DOHH2 (cell line): ENCODE measurements around the gene SLC25A30.
A peak's percentile ranks its signal among the peaks of the same experiment; 100 is the strongest.

Experiments used
- H3F3A ChIP-seq: fragments of 200-600 bp; sonication (generic), shearing (Covaris generic); 2 replicates; pipeline ENCODE4 v1.6.0; 2016; ENCODE audit warnings: antibody characterized with exemption, mild to moderate bottlenecking; ENCODE audit not compliant: control insufficient read depth, insufficient read depth
- H3K27ac ChIP-seq: fragments of 200-600 bp; sonication (generic); 2 replicates; pipeline ENCODE4 v1.5.1; 2014; ENCODE audit warnings: low read depth, mild to moderate bottlenecking, low read length, moderate library complexity
- H3K27me3 ChIP-seq: fragments of 200-600 bp; sonication (generic); 2 replicates; pipeline ENCODE4 v1.6.1; 2014; ENCODE audit warnings: mild to moderate bottlenecking, low read length, mixed read lengths; ENCODE audit not compliant: control insufficient read depth
- H3K36me3 ChIP-seq: fragments of 200-600 bp; sonication (generic); 2 replicates; pipeline ENCODE4 v1.6.1; 2014; ENCODE audit warnings: mild to moderate bottlenecking, low read length, moderate library complexity, mixed read lengths; ENCODE audit not compliant: control insufficient read depth
- H3K4me1 ChIP-seq: fragments of 200-600 bp; sonication (generic); 2 replicates; pipeline ENCODE4 v1.6.1; 2014; ENCODE audit warnings: mild to moderate bottlenecking, low read length, mixed read lengths; ENCODE audit not compliant: control insufficient read depth
- H3K4me2 ChIP-seq: fragments of 200-600 bp; sonication (generic); 2 replicates; pipeline ENCODE4 v1.6.0; 2014; ENCODE audit warnings: mild to moderate bottlenecking, low read length, moderate library complexity
- H3K4me3 ChIP-seq: fragments of 200-600 bp; sonication (generic); 2 replicates; pipeline ENCODE4 v1.5.1; 2014; ENCODE audit warnings: mild to moderate bottlenecking, low read length, mixed read lengths
- H3K79me2 ChIP-seq: fragments of 200-600 bp; sonication (generic); 2 replicates; pipeline ENCODE4 v1.6.1; 2014; ENCODE audit warnings: mild to moderate bottlenecking, low read length, mixed read lengths; ENCODE audit not compliant: control insufficient read depth
- H3K9me2 ChIP-seq: fragments of 200-600 bp; sonication (generic); replicated peaks from 2 replicates; pipeline ENCODE4 v1.6.1; 2014; ENCODE audit warnings: mild to moderate bottlenecking, low read length, mixed read lengths; ENCODE audit not compliant: control insufficient read depth
- H3K9me3 ChIP-seq: fragments of 200-600 bp; sonication (generic); 2 replicates; pipeline ENCODE4 v1.6.1; 2014; ENCODE audit warnings: antibody characterized with exemption, low read length, mixed read lengths; ENCODE audit not compliant: control insufficient read depth, insufficient read depth
- H4K20me1 ChIP-seq: fragments of 200-600 bp; sonication (generic); 2 replicates; pipeline ENCODE4 v1.6.0; 2014; ENCODE audit warnings: low read depth, mild to moderate bottlenecking, antibody characterized with exemption, low read length, moderate library complexity; ENCODE audit not compliant: control insufficient read depth, insufficient read depth
- EZH2phosphoT487 ChIP-seq: fragments of 200-600 bp; sonication (generic); IDR thresholded peaks from 2 replicates; pipeline ENCODE4 v1.6.1; 2017; ENCODE audit warnings: borderline replicate concordance, mild to moderate bottlenecking, antibody characterized with exemption, low read length, moderate library complexity, mixed read lengths
- TF ChIP-seq, protein P1 (sequence below): fragments of 200-600 bp; sonication (generic); IDR thresholded peaks from one replicate; pipeline ENCODE4 v1.5.1; 2014; ENCODE audit warnings: antibody characterized with exemption, mild to moderate bottlenecking, low read depth, low read length; ENCODE audit not compliant: poor library complexity, severe bottlenecking

SLC25A30 gene

DNA sequence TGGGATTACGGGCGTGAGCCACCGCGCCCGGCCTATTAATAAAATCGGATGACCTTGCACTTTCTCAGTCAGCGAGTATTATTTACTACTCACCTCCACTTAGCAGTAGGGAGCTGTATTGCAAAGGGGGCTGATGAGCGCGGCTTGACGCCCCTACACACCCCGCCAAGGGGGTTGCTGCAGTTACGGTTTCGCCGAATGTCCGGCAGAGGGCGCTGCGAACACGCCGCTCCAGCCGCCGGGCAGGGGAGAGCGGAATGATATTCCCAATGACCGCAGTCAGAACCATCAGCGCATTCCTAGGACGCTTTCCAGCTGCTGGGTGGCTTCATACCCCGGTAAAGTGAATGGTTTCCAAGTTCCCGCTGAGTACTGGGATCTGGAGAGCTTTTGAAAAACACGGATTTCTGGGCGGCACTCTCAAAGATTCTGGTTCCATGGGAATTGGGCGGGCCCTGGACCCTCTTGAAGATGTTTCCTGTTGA lies 47.2 kb downstream of the SLC25A30 start:
- Histone ChIP-seq H3K4me2 (no peak overlapping the region), H3K9me2 (no peaks in the 10 kb centered on the region), H3K36me3 (no peaks in the 10 kb centered on the region), H3K4me1 (peaks cover 11% of the 10 kb centered on the region), H3K27ac (no peak overlapping the region), H3K9me3 (no peaks in the 10 kb centered on the region), H3F3A (no peaks in the 10 kb centered on the region), H3K79me2 (no peaks in the 10 kb centered on the region), H3K27me3 (no peaks in the 10 kb centered on the region), H3K4me3 (no peak overlapping the region), H4K20me1 (no peaks in the 10 kb centered on the region)
- TF ChIP-seq EZH2phosphoT487 = no peak
- TF ChIP-seq, protein P1, sequence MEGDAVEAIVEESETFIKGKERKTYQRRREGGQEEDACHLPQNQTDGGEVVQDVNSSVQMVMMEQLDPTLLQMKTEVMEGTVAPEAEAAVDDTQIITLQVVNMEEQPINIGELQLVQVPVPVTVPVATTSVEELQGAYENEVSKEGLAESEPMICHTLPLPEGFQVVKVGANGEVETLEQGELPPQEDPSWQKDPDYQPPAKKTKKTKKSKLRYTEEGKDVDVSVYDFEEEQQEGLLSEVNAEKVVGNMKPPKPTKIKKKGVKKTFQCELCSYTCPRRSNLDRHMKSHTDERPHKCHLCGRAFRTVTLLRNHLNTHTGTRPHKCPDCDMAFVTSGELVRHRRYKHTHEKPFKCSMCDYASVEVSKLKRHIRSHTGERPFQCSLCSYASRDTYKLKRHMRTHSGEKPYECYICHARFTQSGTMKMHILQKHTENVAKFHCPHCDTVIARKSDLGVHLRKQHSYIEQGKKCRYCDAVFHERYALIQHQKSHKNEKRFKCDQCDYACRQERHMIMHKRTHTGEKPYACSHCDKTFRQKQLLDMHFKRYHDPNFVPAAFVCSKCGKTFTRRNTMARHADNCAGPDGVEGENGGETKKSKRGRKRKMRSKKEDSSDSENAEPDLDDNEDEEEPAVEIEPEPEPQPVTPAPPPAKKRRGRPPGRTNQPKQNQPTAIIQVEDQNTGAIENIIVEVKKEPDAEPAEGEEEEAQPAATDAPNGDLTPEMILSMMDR = peak; percentile 96

DNA sequence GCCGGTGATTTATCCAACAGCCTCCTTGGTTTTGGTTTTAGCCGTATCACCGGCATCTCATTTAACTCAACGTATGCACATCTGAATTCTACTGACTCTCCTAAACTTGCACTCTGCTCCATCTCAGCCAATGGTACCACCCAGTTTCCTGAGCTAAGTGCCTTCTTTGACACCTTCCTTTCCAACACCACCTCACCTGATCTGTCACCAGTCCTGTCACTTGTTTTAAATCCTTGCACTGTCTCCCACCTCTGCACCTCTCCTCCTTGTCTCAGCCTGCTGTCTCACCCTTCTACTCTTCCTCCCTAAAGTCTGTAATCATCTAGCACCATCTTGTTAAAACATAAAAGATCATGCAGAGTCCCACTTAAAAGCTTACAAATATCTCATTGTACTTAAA lies 49.1 kb downstream of the SLC25A30 start:
- no peaks in the 10 kb centered on the region for H3K36me3 ChIP-seq
- no peaks in the 10 kb centered on the region for H3F3A ChIP-seq
- H3K4me1 ChIP-seq = peaks cover 11% of the 10 kb centered on the region
- no peaks in the 10 kb centered on the region for H3K9me3 ChIP-seq
- H3K4me2 ChIP-seq = no peak overlapping the region
- H3K27ac ChIP-seq = no peak overlapping the region
- no peak overlapping the region for H3K4me3 ChIP-seq
- H3K79me2 ChIP-seq = no peaks in the 10 kb centered on the region
- no peaks in the 10 kb centered on the region for H3K27me3 ChIP-seq
- no peaks in the 10 kb centered on the region for H4K20me1 ChIP-seq
- no peak for TF ChIP-seq EZH2phosphoT487
- TF ChIP-seq, protein P1 = no peak
- H3K9me2 ChIP-seq = no peaks in the 10 kb centered on the region

DNA sequence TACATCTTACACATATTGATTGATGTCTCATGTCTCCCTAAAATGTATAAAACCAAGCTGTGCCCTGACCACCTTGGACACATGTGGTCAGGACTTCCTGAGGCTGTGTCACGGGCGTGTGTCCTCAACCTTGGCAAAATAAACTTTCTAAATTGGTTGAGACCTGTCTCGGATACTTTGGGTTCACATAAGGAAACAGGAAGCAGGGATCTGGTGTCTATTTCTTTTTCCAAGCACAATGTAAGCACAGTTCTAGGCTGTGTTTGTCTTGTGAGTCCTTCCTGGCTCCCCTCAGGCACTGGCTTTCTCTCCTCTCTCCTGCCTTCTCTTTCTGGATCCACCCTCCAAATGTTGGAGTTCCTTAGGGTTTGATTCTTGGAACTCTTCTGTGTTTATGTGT lies 49.6 kb downstream of the SLC25A30 start:
- Histone ChIP-seq H3K27me3 (no peaks in the 10 kb centered on the region), H3K9me2 (no peaks in the 10 kb centered on the region), H3K9me3 (no peaks in the 10 kb centered on the region), H4K20me1 (no peaks in the 10 kb centered on the region), H3F3A (no peaks in the 10 kb centered on the region; the same call in 1 of the 2 replicates), H3K79me2 (no peaks in the 10 kb centered on the region), H3K4me1 (peaks cover 11% of the 10 kb centered on the region), H3K4me2 (no peak overlapping the region), H3K36me3 (no peaks in the 10 kb centered on the region), H3K27ac (no peak overlapping the region), H3K4me3 (no peak overlapping the region)
- TF ChIP-seq EZH2phosphoT487 = no peak
- TF ChIP-seq, protein P1 = no peak
